ENCODE measurements around the gene GREB1L. TPM values are rescaled to one million over a fixed set of nuclear protein-coding genes. Genes with fewer than 3 reads are reported as not detected.
"Not testable (repeated sequence)": the region's sequence is repeated elsewhere in the genome, so short reads cannot be mapped to it uniquely, and the experiment has no call there.

GREB1L gene
- total RNA-seq, 1 donor from 2014 or later: 7.2 TPM

DNA sequence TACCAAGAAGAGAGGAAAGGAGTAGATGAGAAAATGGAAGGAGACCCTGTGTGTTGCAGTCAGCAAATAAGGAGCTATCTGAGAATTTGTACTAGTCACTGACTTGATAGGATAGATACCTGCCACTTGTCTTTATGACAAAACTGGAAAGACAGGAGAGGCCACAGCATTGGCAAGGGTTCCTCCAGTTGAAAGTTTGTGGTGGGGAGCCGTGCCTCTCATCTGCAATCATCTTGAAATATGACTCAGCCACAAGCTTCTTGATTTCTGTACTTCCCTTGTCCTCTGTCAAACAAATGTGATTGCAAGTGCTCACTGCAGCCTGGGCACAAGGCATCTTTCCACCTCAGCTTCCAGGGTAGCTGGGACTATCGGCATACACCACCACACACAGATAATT, 99.1 kb downstream of the GREB1L start:
- intact Hi-C loops (cut with micrococcal nuclease): no loop called here
- DNase-seq (no peak), ATAC-seq (no peak)

DNA sequence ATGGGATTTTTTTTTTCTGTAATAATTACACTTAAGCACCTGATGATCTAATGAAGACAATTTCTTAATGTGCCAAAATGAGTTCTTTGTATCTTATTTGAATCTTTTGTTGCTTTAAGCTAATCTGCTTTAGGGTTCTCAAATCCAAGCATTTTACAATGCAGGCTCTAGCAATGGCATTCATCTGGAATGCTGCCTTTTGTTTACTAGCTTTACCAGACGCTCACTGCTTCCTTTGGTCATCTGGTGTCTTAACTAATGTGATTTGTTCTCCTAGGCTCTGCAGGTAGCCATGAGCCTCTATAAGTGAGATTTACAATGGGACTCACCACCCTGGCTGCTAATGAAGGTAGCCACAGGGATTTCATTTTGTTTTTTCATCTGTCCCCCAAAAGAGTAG, 100.3 kb downstream of the GREB1L start:
- intact Hi-C loops (cut with micrococcal nuclease): no loop called here
- no peak for ATAC-seq
- no peak for DNase-seq

DNA sequence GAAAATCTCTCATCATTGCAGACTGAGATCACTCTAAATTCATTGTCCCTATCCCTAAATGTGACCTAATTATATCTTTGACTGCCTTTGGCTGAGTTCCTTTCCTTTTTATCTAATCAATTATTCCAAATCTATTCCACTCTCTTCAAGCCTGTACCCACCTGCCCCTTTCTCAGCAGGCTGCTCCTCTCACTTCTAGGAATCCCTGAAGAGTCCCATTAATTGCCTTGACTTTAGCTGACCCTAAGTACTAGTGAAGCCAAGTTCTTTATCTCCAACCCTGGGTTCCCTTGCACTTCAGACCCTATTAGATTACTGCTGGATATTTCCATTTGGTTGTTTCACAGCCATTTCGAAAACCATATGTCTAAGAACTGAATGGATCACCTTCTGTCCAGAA, 102.8 kb downstream of the GREB1L start:
- DNase-seq (no peak), ATAC-seq (no peak)
- intact Hi-C loops (cut with micrococcal nuclease): no loop called here

DNA sequence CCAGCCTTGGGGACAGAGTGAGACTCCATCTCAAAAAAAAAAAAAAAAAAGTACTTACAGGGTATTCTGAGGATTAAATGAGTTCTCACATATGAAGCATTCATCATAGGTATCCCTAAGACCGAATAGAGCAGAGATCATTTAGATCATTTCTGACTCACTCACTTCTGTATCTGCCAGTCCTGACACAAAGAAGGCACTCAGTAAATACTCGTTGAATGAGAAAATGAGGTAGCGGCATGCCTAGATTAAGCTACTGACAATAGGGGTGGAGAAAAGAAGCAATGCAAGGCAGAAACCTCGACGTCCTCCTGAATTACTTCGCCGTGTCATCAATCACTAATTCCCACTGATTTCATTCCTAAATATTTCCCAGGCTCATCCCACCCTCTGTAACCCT, 103.8 kb downstream of the GREB1L start:
- DNase-seq (no peak), ATAC-seq (no peak)
- intact Hi-C loops (cut with micrococcal nuclease): no loop called here

DNA sequence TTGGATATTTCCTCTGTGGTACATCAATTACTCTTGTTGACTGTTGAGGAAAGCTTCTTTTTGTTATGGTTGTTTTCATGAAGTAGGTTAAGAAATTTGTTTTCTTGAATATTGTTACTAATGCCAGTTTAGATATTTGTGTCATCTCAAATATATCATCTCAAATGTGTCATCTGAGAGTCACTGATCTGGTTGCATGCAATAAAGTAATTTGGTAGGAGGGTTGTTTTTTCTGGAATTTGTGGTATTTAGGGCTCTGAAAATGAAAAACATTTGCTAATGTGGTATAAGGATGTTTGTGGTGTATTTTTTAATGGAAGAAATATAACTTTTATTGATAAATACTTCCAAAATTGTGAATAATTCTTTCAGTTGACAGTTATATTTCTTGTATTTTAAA, 117.7 kb downstream of the GREB1L start:
- no peak for ATAC-seq
- intact Hi-C loops (cut with micrococcal nuclease): no loop called here
- no peak for DNase-seq

DNA sequence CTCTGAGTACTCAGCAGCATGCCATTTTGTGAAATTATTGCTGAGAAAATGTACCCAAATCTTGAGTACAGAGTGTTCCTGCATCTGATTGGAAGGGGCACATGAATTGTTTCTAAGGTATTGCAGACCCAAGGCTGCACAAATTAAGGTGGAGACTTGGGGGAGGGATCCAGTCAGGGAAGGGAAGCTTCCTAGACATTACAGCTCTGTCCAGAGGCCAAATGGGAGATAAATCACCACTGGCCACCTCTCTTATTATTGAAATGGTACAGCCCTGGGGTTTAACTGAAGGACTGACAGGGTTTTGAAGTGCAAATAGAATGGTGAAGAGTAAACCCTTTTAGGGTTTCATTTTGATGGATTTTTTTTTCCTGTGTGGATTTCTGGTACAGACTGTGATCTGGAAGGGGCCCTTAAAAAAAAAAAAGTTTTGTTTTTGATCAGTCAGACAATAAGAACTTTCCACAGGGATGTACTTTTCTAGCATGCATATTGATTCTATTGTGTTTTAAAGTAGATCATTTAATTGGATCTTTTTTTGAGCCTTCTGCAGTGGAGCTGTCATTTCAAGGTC, 119.4 kb downstream of the GREB1L start:
- DNase-seq: no peak
- intact Hi-C loops (cut with micrococcal nuclease): no loop called here
- ATAC-seq: no peak

DNA sequence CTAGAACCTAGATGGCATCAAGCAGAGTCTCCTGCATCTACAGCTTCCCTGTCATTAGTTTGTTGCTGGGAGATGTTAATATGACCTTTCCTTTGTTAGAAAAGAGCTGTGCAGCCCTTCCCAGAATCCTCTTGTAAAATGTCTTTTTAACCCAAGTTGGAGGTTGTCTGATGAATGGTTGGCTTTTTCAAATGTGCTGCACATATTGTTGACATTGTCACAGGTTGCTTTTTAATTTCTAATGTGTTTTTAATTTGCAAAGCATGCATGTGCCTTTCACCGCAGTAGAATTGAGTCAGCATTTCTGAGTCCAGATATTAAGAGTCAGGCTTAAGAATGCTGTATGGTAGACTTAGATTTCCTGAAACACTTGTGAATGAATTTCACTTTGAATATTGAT, 120.8 kb downstream of the GREB1L start:
- ATAC-seq: no peak
- DNase-seq: no peak
- intact Hi-C loops (cut with micrococcal nuclease): no loop called here

DNA sequence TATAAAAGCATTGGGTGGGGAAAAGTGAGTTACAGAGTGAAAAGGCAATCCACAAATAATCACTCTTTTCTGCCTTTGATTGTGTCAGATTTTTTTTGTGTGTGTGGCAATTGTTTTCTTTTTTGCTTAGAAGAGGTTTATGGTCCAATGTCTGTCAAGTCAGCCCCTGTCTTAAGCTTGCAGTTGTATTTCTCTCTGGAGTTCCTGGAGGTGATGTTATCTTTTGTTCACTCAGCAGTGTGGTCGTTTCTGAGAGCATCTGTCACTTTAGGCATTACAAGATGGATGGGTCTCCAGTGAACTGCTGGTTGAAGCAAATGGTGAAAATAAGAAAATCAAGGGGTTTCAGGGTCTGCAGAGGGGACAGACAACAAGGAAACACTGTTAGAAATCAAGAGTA, 121.3 kb downstream of the GREB1L start:
- no peak for ATAC-seq
- intact Hi-C loops (cut with micrococcal nuclease): no loop called here
- DNase-seq: no peak

DNA sequence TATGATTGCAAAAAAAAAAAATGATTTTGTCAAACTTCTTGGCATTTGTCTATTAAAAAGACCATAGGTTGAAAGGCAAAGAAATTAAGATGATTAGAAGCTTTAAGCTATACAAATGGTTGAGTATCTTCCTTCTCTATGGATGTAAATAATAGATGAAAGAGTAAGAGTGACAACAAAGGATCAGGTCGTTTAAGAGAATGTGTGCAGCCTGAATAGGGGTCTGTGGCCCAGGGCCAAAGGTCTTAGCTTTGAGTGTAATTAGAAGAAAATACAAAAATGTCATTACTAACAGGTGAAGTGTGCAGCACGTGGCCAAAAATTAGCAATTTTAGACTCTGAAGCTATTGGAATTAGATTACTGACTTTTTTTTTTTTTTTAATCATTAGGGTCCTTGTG, 122.4 kb downstream of the GREB1L start:
- intact Hi-C loops (cut with micrococcal nuclease): no loop called here
- no peak for DNase-seq
- ATAC-seq: no peak

DNA sequence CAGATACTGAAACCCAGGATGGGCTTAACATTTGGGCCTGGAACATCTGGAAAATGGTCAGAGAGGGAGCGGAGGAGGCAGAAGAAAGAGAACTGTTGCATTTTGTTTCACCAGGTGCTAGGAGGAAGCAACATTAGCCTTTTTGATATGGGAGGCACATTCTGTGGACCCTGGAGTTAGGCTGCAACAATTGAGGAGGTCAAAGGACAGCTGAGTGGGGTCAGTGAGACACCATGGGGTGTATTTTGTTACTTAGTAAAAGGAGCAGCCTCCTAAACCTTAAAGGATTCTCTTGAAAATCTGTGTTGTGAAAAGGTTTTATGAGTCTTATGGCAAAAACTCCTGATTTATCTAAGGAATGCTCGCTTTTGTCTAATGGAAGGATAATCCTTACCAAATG, 124.9 kb downstream of the GREB1L start:
- intact Hi-C loops (cut with micrococcal nuclease): no loop called here
- ATAC-seq (no peak), DNase-seq (no peak)

DNA sequence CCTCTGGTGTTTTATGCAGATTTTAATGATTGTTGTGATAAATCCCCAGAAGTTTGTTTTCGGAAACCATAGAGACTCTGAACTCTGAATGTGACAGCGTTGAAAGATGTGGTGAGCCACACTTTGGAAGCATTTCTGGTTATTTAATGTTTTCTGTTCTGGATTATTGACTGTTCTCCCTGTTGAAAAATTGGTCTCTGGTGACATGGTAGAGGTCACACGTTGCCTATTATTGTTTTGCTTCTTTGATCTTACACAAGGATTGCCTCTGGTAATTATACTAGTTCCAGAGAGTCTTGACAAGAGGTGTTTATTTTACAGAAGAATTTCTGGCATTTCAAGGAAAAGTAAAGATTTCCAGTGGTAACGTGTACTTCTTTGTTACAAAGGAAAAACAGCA, 127.1 kb downstream of the GREB1L start:
- ATAC-seq: no peak
- intact Hi-C loops (cut with micrococcal nuclease): no loop called here

DNA sequence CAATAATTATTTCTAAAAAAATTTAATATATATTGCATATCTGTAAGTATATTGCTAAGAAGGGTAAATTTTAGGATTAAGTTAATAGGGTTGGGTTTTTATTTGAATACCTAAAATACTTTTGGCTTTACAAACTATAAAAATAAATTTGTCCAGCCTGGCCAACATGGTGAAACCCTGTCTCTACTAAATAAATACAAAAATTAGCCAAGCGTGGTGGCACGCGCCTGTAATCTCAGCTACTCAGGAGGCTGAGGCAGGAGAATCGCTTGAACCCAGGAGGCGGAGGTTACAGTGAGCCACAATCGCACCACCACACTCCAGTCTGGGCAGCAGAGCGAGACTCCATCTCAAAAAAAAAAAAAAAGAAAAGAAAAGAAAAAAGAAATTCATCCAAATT, 127.6 kb downstream of the GREB1L start:
- intact Hi-C loops (cut with micrococcal nuclease); ATAC-seq; DNase-seq: not testable (repeated sequence)

More for the DNA sequence above, 127.1 kb downstream of the GREB1L start:
- no peak for DNase-seq

DNA sequence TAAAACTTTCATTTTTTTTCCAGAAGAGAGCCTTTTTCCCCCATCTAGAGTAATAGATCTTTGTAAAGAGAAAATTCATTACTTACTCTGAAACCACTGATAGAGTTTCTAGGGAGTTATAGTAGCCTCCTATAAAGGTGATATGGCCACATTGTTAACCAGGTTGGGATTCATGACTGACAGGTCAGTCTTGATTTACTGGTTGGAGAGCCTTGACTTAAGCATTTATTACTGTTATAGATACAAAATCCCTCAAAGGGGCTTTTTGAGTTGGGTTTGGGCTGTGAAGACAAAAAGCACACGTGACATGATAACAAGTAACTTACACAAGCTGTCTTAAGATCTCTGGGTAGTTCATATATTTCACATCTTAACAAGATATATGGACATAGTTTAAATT, 141.0 kb downstream of the GREB1L start:
- intact Hi-C loops (cut with micrococcal nuclease): no loop called here
- DNase-seq: no peak
- ATAC-seq: no peak

DNA sequence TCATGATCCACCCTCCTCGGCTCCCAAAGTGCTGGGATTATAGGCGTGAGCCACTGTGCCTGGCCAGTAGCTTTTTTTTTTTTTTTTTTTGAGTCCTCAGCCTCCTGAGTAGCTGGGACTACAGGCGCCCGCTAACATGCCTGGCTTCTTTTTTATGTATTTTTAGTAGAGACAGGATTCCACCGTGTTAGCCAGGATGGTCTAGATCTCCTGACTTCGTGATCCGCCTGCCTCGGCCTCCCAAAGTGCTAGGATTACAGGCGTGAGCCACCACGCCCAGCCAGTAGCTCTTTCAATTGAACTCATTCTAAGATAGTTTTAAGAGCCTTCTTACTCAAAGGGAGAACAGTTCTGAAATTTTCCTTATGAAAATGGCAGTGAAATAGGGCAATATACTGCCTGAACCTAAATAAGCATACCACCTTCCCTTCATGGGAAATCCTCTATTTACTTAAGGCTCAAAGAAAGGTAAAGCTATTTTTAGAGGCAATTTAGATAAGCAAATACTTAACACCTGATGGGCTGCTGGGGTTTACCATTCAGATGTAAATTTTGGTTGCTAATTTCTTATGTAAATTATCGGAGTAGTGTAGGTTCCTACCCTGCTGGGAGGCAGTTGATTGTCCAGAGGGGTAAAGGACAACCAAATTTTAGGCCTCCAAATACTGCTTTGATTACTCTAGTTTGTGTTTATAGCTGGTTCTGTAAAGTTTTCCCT, 144.7 kb downstream of the GREB1L start:
- intact Hi-C loops (cut with micrococcal nuclease): no loop called here
- ATAC-seq (no peak), DNase-seq (no peak)

DNA sequence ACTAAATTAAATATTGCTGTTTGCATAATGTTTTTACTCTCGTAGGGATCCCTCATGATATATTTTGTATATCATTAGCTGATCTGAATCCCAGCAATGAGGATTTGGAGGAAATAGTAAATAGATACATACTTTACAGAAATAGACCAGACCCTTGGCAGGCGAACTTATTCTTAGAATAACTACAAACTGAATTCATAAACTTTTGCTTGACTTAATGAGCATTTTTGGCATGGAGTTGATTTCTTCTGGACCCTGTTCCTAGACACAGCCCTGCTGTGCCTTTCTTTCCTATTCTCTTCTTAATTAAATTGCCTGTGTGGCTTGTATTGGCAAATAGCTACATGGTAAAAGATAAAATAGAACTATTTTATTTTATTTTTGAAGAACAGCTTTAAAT, 145.9 kb downstream of the GREB1L start:
- intact Hi-C loops (cut with micrococcal nuclease): no loop called here
- ATAC-seq (no peak), DNase-seq (no peak)

DNA sequence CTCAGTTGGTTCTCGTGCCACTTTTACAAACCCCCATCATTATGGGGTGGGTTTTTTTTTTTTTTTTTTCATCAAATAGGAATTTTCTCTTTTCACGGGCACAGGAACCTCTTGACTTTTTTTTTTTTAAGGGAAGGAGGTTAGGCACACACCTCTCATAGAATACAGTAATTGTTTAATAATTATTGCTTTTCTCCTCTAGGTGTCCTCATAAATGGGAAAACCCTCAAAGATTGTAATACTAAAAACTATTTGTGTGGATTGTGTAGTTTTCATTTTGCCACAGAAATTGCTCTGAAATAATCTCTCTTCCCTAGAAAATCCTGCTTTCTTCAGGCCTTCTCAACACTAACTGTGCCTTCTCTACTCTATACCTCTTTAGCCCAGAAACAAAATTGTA, 147.3 kb downstream of the GREB1L start:
- DNase-seq: no peak
- intact Hi-C loops (cut with micrococcal nuclease): no loop called here
- ATAC-seq: no peak

DNA sequence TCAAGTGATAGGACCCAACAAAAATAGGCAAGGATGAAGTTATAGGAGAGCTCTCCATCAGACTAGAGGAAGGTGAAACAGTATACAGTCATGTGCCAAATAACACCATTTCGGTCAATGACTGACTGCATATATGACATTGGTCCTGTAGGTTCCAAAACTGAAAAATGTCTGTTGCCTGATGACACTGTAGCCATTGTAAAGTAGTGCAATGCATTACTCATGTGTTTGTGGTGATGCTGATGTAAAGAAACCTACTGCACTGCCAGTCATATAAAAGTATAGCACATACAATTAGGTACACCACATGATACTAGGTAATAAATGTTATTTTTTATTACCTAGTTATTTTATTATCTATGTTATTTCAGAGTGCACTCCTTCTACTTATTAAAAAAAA, 147.9 kb downstream of the GREB1L start:
- intact Hi-C loops (cut with micrococcal nuclease): no loop called here
- no peak for ATAC-seq

DNA sequence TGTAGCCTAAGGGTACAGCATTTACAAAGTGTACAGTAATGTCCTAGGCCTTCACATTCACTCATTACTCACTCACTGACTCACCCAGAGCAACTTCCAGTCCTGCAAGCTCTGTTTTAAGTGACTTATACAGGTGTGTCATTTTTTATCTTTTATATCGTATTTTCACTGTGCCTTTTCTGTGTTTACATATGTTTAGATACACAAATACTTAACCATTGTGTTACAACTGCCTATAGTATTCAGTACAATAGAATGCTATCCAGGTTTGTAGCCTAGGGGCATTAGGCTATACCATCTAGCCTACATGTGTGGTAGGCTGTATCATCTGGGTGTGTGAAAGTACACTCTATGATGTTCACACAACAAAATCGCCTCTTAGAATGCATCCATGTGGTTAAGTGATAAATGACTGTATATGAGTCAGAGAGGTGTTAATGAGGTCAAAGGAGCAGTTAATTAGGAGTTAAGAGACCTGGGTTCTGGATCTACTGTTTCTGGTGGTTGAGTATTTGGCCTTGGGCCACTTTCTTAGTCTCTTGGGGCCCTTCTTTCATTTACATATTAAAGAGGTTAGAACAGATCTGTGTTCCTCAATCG, 149.1 kb downstream of the GREB1L start:
- DNase-seq (no peak), ATAC-seq (no peak)
- intact Hi-C loops (cut with micrococcal nuclease): no loop called here

More for the DNA sequence above, 147.9 kb downstream of the GREB1L start:
- DNase-seq: no peak

DNA sequence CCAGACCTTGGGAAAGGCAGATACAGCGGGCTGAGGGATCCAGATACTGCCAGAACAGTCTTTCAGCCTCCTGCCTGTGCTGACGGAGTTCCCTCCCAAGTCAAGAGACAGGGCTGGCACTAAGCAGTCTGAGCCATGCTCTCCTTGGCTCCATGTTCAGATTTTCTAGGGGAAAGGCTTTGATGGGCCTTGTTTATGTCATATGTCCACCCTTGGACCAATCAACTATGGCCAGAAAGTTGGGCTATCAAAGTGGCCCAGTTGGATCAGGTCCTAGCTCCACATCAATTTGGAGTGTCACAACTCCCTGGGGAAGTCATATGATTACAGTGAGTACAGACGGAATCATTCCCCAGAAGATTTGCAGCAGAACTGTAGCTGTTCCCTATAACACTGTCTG, 152.0 kb downstream of the GREB1L start:
- intact Hi-C loops (cut with micrococcal nuclease): no loop called here
- ATAC-seq: peak; percentile 99
- DNase-seq: peak; percentile 34

DNA sequence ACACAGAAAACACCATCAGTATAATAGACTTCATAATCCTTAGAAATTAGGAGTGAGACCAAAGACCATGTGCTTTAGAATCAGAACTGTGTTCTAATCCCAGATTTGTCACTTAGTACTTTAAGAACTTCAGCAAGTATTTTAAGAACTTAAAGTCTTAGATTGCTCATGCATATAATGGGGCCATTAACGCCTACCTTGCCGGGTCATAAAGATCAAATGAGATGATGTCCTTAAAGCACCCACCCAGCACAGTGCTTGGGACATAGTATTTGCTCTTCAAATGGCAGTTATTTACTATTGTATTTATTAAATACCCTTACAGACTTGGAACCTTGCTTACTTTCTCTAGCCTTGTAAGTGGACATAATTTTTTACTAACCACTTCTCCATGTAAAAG, 156.1 kb downstream of the GREB1L start:
- intact Hi-C loops (cut with micrococcal nuclease): no loop called here
- no peak for DNase-seq
- no peak for ATAC-seq

DNA sequence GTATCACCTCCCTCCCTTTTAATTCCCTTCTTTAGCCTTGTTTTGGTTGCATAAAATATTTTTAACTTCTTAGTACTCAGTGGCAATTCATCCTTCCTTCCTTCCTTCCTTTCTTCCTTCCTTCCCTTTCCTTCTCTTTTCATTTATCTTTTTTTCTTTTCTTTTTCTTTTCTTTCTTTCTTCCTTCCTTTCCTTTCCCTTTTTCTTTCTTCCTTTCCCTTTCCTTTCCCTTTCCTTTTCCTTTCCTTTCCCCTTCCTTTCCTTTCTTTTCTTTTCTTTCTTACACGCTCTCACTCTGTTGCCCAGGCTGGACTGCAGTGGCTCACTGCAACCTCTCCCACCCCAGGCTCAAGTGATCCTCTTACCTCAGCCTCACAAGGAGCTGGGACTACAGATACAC, 160.2 kb downstream of the GREB1L start:
- DNase-seq (no peak), ATAC-seq (no peak)
- intact Hi-C loops (cut with micrococcal nuclease): no loop called here
